SU-DHL-6 (cell line): ENCODE measurements around the gene SELPLG.

Source experiments
- CTCF ChIP-seq: fragments of 200-600 bp; sonication (generic); IDR thresholded peaks from one replicate; pipeline ENCODE4 v1.5.1; 2017; ENCODE audit warnings: antibody characterized with exemption, mild to moderate bottlenecking, low read length, moderate library complexity; ENCODE audit not compliant: insufficient read depth, poor library complexity, severe bottlenecking
- EZH2phosphoT487 ChIP-seq: fragments of 200-600 bp; sonication (generic), shearing (Covaris generic); conservative IDR thresholded peaks from 2 replicates; pipeline ENCODE4 v1.6.1; 2018; ENCODE audit warnings: mild to moderate bottlenecking, antibody characterized with exemption, low read length, moderate library complexity, mixed read lengths

- TF ChIP-seq CTCF (no peak), EZH2phosphoT487 (no peak)
Measured at GRCh38 chr12:108670066-108670631, 36.5 kb upstream of the SELPLG start.
